Heart left ventricle (tissue), 13 donors: ENCODE data around the gene SLC39A11.

Source experiments
- POLR2A ChIP-seq, 2 donors: fragments of 450-650 bp; IDR thresholded peaks; one replicate each; pipeline ENCODE4 v1.6.1; 2017; ENCODE audit warnings: antibody characterized with exemption in 2 of 2, mild to moderate bottlenecking in 2 of 2, moderate library complexity in 2 of 2
- TF ChIP-seq, protein P1 (sequence below), 12 donors: fragments of 200-600 bp; sonication (generic) in 4 of 12; IDR thresholded peaks; one replicate each; pipeline versions ENCODE4 v1.5.0 to v1.8.0; 2018 to 2022; ENCODE audit warnings: antibody characterized with exemption in 12 of 12, mild to moderate bottlenecking in 5 of 12
- donor health status: ischemic (EF 13 %, LVEDD 7.1; RV severe dilation, severe dysfunction).
- donor health status: DM: no; HTN: yes; CAD: no.
- donor health status: DM: no; HTN: no; CAD: no.
- donor health status: ischemic (EF 25% LVEDD 6.9; RV normal size, moderate dysfunction).
- donor health status: ischemic (EF 25% LVEDD 5.7; RV mildly dilated, moderate dysfunction).
- donor health status: ischemic (EF 35%, LVEDD 5.7; RV mildly dilated, moderate dysfunction).
- donor health status: nonischemic (EF 11% LVEDD 7.7; RV severe dilation, severe dysfunction).
- donor health status: DM: yes; HTN: yes; CAD: no.
- donor health status: PGD.
- donor health status: ischemic (EF 29% LVEDD 5.4; RV normal size, mild dysfunction).
- donor health status: nonischemic (EF 23%, LVEDD 6.1; RV moderate dilation, normal function).

DNA sequence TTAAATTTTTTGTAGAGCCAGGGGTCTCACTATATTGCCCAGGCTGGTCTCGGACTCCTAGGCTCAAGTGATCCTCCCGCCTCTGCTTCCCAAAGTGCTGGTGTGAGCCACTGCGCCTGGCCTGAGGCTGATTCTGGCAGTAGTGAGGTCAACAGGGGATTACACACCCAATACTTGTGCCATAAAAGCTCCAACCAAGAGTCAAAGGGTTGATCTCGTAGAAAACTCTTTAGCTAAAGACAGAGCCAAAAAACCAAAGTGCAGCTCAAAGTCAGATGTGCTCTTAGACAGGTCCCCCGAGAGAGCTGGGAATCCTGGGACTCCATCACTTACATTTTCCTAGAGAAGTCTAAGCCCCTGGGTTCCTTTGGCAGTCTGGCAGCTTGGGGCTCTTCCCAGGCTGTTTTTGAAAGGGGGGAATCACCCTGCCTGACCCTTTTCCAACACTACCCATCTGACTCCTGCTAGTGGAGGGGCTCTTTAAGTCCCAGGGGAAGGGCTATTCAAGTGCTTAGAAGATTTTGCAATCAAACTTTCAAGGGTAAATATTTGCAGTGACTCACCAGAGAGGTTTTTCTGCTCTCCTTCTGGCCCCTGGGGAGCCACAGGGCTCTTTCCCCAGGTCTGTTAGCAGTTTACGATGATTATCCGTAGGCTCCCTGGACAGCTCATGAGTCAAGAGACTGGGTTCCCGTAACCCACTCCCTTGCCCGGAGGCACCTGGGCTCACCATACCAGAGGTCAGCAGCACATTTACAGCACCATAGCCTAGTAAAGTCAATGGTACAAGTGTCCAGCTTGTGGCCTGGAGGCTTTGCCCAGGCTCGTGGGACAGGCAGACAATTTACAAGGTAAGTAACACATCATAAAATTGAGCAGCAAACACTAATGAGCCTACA lies 408.7 kb downstream of the SLC39A11 start:
- TF ChIP-seq, protein P1, sequence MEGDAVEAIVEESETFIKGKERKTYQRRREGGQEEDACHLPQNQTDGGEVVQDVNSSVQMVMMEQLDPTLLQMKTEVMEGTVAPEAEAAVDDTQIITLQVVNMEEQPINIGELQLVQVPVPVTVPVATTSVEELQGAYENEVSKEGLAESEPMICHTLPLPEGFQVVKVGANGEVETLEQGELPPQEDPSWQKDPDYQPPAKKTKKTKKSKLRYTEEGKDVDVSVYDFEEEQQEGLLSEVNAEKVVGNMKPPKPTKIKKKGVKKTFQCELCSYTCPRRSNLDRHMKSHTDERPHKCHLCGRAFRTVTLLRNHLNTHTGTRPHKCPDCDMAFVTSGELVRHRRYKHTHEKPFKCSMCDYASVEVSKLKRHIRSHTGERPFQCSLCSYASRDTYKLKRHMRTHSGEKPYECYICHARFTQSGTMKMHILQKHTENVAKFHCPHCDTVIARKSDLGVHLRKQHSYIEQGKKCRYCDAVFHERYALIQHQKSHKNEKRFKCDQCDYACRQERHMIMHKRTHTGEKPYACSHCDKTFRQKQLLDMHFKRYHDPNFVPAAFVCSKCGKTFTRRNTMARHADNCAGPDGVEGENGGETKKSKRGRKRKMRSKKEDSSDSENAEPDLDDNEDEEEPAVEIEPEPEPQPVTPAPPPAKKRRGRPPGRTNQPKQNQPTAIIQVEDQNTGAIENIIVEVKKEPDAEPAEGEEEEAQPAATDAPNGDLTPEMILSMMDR (IDR thresholded peaks at IDR 0.05): no peak
- no peak for TF ChIP-seq POLR2A (IDR thresholded peaks at IDR 0.05)
